Ovary (tissue), 10 donors: Measurements from ENCODE around the gene OR4A47. TPM values are rescaled to one million over a fixed set of nuclear protein-coding genes. Genes with fewer than 3 reads are reported as not detected.
"Not testable (repeated sequence)": the region's sequence is repeated elsewhere in the genome, so short reads cannot be mapped to it uniquely, and the experiment has no call there.

Experiments
- DNase-seq, 5 donors: peaks; one replicate each; pipeline ENCODE4 v3.0.0-alpha.2; 2019 to 2020
- H3K27ac ChIP-seq, 2 donors: fragments of 200-600 bp; one replicate each; pipeline versions ENCODE4 v1.5.1 to v1.8.0; 2019 to 2022
- H3K27me3 ChIP-seq: fragments of 200-600 bp; one replicate; pipeline ENCODE4 v1.8.0; 2022
- H3K36me3 ChIP-seq: fragments of 200-600 bp; sonication (generic); one replicate; pipeline ENCODE4 v1.5.1; 2019
- H3K4me1 ChIP-seq: one replicate; pipeline ENCODE4 v1.8.1; 2013; ENCODE audit warnings: mild to moderate bottlenecking, moderate library complexity; ENCODE audit not compliant: insufficient read depth
- H3K4me3 ChIP-seq: fragments of 200-600 bp; sonication (generic); one replicate; pipeline ENCODE4 v1.5.1; 2017
- H3K9me3 ChIP-seq, 2 donors: fragments of 200-600 bp in 1 of 2; sonication (generic) in 1 of 2; one replicate each; pipeline versions ENCODE4 v1.5.1 to v1.8.1; 2013 to 2019; ENCODE audit warnings: mild to moderate bottlenecking in 1 of 2, moderate library complexity in 1 of 2
- CTCF ChIP-seq, 3 donors: fragments of 450-650 bp in 2 of 3; fragments of 200-600 bp in 1 of 3; IDR thresholded peaks; one replicate each; pipeline versions ENCODE4 v1.5.1 to v1.8.0; 2016 to 2022; ENCODE audit warnings: antibody characterized with exemption in 3 of 3, mild to moderate bottlenecking in 1 of 3
- EP300 ChIP-seq: sonication (generic); formaldehyde crosslinking; IDR thresholded peaks from one replicate; pipeline ENCODE4 v1.6.1; 2017; ENCODE audit warnings: antibody characterized with exemption
- POLR2A ChIP-seq: fragments of 450-650 bp; IDR thresholded peaks from one replicate; pipeline ENCODE4 v1.6.1; 2017; ENCODE audit warnings: antibody characterized with exemption, mild to moderate bottlenecking, moderate library complexity
- WGBS, 3 donors: extraction: QIAGEN DNeasy Blood & Tissue Kit in 1 of 3; methylation state at CpG; one replicate each; pipeline versions ENCODE4 v1.1.5 to v1.1.7; 2013 to 2017; 5-methylcytosine and 5-hydroxymethylcytosine counted together
- intact Hi-C, 4 donors: fragments of 100-400 bp; cut with DNase I; formaldehyde crosslinking; loops; one replicate each; pipeline versions ENCODE4 v1.11.0 to v1.15.1; 2022 to 2023
- long read RNA-seq, 3 donors: library from polyadenylated mRNA in 2 of 3; unstranded in 2 of 3; transcript quantifications; one replicate each; pipeline ENCODE4 v2.0.0 and lab custom pipeline, GENCODE V29; 2021 to 2026
- polyA plus RNA-seq, 2 donors: library from polyadenylated mRNA; stranded (reverse); fragments of 200-250 nt in 1 of 2; fragments of 350-450 nt in 1 of 2; fragmentation: Illumina TruSeq in 1 of 2; extraction: RNeasy Lipid Tissue Mini Kit (QIAGEN cat#74804) in 1 of 2; gene quantifications; one replicate each; pipeline ENCODE4 v1.2.3, GENCODE V29; 2013 to 2014
- total RNA-seq, 7 donors: library from RNA; depleted of rRNA in 2 of 7; stranded (reverse); fragments of >200 nt in 2 of 7; fragmentation: NEBNext Ultra II Directional in 3 of 7; extraction: Animal tissue kit (Norgen Biotek cat#: 25700) in 3 of 7; gene quantifications; one replicate each; pipeline versions ENCODE4 v1.1.0 to v1.2.4, GENCODE V29; 2016 to 2023
- donor health status: DM: no; HTN: no; CAD: no; lungs with moderate emphysema.
- donor health status: DM: no; HTN: no; CAD: no.
- donor health status: Bipolar disorder and iron deficiency.
- donor health status: DM: yes; HTN: yes; CAD: no.
- donor health status: DM: no; HTN: no; CAD: no.
- donor health status: DM: yes; HTN: yes; CAD: no.

OR4A47 gene
- total RNA-seq, result not detected
- not detected for polyA plus RNA-seq
- long read RNA-seq, donor 1, result 0 reads
- long read RNA-seq, donor 2, result 0 reads
- long read RNA-seq, donor 3, result 0 reads

- DNase-seq, H3K27ac ChIP-seq, intact Hi-C loops: not testable (repeated sequence)
Observed at GRCh38 chr11:48488493-48488892, at the start of gene OR4A47. Gene OR4A47 (plus strand): TSS chr11:48488793. CDS start chr11:48488793, 0 bp downstream.

DNA sequence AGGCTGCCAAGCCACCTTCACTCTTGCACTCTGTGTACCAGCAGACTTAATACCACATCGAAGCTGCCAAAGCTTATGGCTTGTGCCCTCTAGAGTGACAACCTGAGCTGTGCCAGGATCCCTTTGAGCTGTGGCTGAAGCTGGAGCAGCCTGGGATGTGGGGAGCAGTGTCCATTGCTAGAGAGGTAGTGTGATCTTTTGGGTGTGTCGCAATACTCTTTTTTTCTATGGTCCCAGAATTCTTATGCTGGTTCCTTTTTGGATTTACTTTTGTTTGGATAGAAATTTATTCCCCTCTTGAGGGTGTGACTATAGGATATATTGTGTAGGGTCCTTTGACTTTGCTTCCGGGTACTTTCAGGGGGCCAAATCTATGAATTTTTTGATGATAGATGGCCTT, 32.7 kb upstream of the OR4A47 start:
- H3K36me3 ChIP-seq, DNase-seq, H3K9me3 ChIP-seq, H3K4me3 ChIP-seq, H3K4me1 ChIP-seq, intact Hi-C loops, H3K27ac ChIP-seq, H3K27me3 ChIP-seq: not testable (repeated sequence)
- 72 to 92% (median 82%) methylated on average over 3 of the region's 3 CpGs for WGBS, 3 donors

More at GRCh38 chr11:48488493-48488892, at the start of gene OR4A47:
- not testable (repeated sequence) for H3K4me1 ChIP-seq, H3K27me3 ChIP-seq, H3K9me3 ChIP-seq, H3K4me3 ChIP-seq, H3K36me3 ChIP-seq

- H3K9me3 ChIP-seq, intact Hi-C loops, H3K36me3 ChIP-seq, DNase-seq, H3K27ac ChIP-seq, H3K27me3 ChIP-seq, H3K4me3 ChIP-seq, H3K4me1 ChIP-seq: not testable (repeated sequence)
- 62 to 79% (median 77%) methylated on average over 2 of the region's 2 CpGs for WGBS, 3 donors
Observed at GRCh38 chr11:48473966-48474365, 14.6 kb upstream of the OR4A47 start.

- H3K4me1 ChIP-seq, H3K9me3 ChIP-seq, DNase-seq, H3K27me3 ChIP-seq, H3K36me3 ChIP-seq, H3K27ac ChIP-seq, H3K4me3 ChIP-seq, intact Hi-C loops: not testable (repeated sequence)
- WGBS, 3 donors, result 50 to 69% (median 63%) methylated on average over 6 of the region's 6 CpGs
Observed at GRCh38 chr11:48474703-48475102, 13.9 kb upstream of the OR4A47 start.

DNA sequence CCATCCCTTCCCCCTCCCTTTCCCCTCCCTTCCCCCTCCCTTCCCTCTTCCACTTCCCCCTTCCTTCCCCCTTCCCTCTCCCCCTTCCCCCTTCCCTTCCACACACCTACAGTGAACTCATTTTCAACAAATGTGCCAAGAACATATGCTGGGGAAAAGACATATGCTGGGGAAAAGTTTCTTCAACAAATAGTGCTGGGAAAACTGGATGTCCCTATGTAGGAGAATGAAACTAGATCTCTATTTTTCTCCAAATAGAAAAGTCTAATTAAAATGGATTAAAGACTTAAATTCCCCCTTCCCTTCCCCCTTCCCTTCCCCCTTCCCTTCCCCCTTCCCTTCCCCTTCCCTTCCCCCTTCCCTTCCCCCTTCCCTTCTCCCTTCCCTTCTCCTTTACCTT, 17.6 kb downstream of the OR4A47 start:
- H3K9me3 ChIP-seq, intact Hi-C loops, DNase-seq, H3K27ac ChIP-seq, H3K27me3 ChIP-seq, H3K4me1 ChIP-seq, H3K4me3 ChIP-seq, H3K36me3 ChIP-seq: not testable (repeated sequence)

DNA sequence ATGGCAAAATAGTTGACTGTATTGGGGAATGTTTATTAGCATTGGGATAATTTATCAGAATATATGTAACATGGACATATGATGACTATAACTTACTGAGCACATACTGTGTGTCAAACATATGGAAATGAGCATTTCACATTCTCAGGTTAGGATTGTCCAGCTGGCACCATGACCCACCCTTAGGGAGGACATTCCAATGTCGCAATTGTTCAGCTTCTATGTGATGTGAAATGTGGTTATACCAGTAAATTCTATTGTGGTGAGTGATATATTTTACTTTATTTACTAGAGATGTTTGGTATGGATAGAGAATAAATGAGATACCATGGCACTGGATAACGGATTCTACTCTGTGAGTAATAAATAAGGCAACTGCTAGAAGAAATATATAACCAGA, 50.4 kb downstream of the OR4A47 start:
- WGBS, 3 donors, result 43 to 64% (median 55%) methylated on average over 2 of the region's 2 CpGs
- Histone ChIP-seq H3K27ac (no peak overlapping the region), H3K27me3 (no peaks in the 10 kb centered on the region), H3K4me1 (no peaks in the 10 kb centered on the region), H3K36me3 (no peaks in the 10 kb centered on the region), H3K9me3 (no peaks in the 10 kb centered on the region), H3K4me3 (no peak overlapping the region)
- intact Hi-C loops, result no loop called here
- no peak for DNase-seq
- TF ChIP-seq POLR2A (no peak), CTCF (IDR thresholded peaks at IDR 0.05) (no peak), EP300 (no peak)

Other genes starting within 250 kb of the OR4A47 start
- not detected for gene OR4X2, start 243.7 kb upstream of the OR4A47 start, total RNA-seq
- gene OR4X2, start 243.7 kb upstream of the OR4A47 start, polyA plus RNA-seq, result not detected
- gene OR4X1, start 224.9 kb upstream of the OR4A47 start, total RNA-seq, result not detected
- gene OR4X1, start 224.9 kb upstream of the OR4A47 start, polyA plus RNA-seq, result not detected
- gene OR4S1, start 182.6 kb upstream of the OR4A47 start, total RNA-seq, result not detected
- gene OR4S1, start 182.6 kb upstream of the OR4A47 start, polyA plus RNA-seq, result not detected
- not detected for gene OR4C3, start 163.9 kb upstream of the OR4A47 start, total RNA-seq
- gene OR4C3, start 163.9 kb upstream of the OR4A47 start, polyA plus RNA-seq, result not detected
- not detected for gene OR4C5, start 122.3 kb upstream of the OR4A47 start, total RNA-seq
- not detected for gene OR4C5, start 122.3 kb upstream of the OR4A47 start, polyA plus RNA-seq